Fibroblast of skin of left biceps (primary cell): ENCODE results near the gene TST.
"Not testable (repeated sequence)": the region's sequence is repeated elsewhere in the genome, so short reads cannot be mapped to it uniquely, and the experiment has no call there.

ENCODE experiments used
- DNase-seq, 2 experiments: peaks; one replicate each; pipeline ENCODE4 v3.0.0-alpha.2; 2013; ENCODE audit warnings: low read depth in 2 of 2

The TST gene

GRCh38 chr22:37014415-37014806, 4.8 kb downstream of the TST start:
- no peak for DNase-seq

GRCh38 chr22:37012956-37013355, 6.3 kb downstream of the TST start:
- DNase-seq = no peak

DNA sequence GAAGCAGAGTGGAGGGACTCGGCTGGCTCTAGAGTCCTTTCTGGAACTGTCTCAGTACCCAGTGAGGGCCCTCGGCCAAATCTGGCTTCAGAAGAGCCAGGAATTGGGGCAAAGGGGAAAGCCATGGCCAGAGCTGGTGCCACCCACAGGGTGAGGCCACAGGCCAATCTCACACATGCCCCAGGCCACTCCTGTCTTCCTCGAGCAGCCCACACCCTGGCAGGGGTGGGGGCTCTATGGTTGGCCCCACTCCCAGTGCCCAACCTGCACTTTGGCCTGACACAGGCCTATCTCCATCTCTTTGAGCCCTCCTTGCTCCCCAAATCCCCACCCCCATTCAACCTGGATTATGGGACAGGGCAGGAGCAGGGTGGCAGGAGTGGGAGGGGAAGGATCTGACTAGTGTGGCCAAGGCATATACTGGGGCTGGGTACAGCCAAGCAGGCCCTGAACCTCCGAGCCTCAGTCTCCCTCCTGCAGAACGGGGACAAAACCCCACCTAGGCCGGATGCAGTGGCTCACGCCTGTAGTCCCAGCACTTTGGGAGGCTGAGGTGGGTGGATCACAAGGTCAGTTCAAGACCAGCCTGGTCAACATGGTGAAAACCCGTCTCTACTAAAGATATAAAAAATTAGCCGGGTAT, 6.9 kb downstream of the TST start:
- no peak for DNase-seq

DNA sequence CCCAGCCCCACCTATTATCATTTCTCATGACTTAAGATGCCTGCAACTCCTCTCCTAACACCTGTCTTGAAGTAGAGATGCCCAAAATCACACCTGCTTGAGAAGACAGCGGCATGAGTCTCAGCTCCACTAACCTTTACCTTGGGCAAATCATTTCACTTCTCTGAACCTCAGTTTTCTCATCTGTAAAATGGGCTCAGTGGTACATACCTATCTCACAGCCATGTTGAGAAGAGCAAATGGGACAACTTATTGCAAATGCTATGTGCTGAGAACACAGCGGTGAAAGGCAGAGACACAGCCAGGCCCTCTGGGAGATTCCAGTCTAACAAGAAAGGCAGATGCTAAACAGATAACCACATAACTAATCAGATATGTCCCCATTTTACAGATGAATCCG, 7.8 kb downstream of the TST start:
- DNase-seq = no peak

GRCh38 chr22:37010976-37011375, 8.3 kb downstream of the TST start:
- DNase-seq = no peak

DNA sequence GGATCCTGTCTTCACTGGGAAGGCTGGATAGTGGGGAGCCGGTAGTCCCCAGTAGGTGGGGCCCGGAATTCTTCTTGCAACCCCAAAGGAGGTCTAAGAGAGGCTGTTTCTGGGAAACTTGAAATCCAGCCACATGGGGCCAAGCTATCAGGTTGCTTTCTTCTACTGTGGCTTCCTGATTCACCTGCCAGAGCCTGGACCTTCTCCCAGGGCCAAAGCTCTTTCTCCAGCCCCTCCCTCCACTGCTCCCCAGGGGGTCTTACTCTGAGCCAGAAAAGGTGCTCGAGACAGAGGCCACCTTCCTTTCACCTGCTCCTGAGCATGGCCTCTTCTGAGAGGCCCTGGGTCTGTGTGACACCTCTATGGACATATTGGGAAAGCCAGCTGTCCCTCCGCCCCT, 9.1 kb downstream of the TST start:
- DNase-seq = no peak

DNA sequence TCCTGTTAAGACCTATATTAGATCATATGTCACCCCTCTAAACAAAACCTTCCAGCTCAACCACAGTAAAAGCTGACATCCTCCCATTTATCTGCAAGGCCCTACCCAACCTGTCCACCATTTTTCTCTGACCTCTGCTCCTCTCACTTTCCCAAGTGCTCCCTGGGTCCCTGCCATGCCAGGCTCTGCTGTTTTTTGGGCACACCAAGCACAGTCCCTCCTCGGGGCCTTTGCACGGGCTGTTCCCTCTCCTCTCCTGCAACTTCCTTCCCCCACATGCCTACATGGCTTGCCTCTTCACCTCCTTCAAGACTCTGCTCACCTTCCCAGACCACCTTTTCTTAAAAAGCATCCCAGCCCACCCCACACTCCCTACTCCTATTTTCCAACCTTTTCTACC, 9.8 kb downstream of the TST start:
- DNase-seq = no peak

DNA sequence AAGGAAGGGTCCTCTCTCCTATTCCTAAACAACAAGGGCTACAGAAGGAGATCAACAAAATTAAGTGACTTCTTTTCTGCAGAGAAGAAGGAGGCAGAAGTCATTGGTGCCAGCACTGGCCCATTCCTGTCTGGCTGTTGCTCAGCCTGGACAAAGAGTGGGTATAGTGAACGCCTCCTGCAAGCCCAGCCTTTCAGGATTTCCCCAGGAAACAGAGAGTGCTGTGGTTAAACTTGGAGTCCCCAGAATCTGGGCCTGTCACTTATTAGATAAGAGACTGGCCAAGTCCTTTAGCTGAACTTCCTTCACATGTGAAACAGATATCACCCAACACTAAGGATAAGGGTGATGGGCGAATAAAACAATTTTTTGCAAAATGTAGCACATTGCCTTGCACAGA, 10.9 kb downstream of the TST start:
- DNase-seq = no peak

DNA sequence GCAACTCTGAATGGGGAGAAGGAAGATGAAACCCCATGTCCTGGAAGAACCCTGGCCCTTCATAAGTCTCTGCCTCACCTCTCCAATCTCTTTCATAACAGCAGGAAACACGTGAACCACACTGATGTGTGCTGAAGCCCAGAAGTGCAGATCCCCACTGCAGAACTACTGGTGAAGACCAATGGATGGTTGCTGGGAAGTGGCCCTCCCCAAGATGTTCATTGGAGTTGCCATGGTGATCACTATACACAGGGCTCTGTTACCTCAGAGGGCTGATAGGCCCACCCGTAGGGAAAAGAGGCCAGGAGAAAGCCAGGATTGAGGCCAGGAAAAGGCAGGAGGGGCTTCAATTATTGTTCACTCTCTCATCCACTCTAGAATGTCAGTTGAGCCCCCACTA, 11.6 kb downstream of the TST start:
- no peak for DNase-seq

DNA sequence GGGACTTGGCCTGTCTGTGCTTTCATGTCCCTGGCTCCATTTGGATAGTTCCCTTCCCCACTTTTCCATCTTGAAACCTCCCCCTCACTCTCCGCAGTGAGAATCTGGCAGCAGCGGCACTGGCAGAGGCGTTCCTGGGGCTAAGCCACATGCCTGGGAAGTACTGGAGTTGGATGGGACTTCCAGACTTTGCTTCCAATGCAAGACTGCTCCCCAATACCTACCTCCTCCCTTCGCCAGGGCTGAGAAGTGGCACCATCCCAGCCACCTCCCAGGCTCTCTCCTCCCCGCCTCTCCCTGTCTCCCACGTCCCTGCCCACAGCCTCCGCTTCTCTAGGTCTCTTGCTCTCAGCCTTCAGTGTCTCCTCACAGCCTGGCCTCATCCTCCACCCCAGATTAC, 16.6 kb downstream of the TST start:
- no peak for DNase-seq

GRCh38 chr22:37001826-37002225, 17.4 kb downstream of the TST start:
- DNase-seq = no peak

DNA sequence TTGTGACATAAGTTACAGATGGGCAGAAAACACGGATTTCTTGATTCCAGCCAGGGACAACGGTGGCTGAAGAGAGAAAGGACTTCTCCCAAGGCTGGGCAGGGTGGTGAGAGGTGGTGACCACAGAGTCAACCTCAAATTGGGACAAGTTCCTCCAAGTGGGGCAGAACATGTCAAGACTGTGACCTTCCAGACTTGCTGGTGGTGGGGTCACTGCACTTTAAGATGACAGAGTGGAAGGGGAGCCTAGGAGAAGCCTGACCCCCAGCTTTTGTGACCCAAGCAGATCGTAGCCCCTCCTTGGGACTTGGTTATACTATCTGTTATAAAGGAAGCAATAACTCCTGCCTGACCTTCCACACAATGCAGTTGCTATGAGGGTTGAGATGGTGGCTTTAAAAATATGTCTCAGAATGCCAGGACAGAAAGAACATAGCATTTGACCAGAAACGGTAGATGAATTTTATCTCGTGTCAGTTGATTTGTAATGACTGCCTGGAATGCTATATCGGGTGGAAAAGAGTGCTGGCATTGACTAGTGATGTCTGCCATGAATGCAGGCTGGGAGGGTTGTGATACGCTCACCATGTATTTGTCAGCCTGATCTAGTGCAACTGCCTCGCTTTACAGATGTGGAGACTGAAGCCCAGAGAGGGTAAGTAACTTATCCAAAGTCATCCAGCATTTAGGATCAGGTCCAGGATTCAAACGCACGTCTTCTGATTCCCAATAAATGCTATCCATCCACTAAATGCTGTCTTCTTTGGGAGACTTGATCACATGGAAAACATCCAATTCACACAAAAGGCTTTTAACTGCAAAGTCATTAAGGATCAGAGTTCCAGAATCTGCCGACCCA, 18.3 kb downstream of the TST start:
- DNase-seq = no peak

GRCh38 chr22:36999463-36999862, 19.8 kb downstream of the TST start:
- no peak for DNase-seq

DNA sequence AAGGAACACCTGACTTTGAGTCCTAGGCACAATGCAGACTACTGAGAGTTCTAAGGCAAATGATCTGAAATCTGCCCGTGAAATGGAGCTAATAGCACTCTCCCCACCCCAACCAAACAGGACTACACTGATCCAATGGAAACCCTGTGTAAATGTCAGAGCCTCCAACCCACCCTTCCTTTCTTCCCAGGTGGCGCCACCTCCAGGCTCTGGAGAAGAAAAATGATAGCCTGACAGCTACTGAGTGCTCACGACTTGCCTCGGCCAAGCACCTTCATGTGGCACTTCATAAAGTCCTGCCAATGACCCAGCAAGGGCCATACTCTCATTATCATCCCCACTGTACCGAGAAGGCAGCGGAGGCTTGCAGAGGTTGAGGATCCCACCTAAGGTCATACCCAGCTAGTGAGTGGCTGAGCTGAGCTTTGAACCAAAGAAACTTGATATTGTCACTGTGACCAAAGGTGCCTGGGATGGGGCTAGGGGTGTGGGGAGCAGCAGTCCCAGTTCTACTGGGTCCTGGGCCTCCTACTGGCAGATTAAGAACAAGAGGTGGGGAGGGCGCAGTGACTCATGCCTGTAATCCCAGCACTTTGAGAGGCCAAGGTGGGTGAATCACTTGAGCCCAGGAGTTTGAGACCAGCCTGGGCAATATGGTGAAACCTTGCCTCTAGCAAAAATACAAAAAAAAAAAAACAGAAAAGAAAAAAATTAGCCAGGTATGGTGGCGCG, 20.5 kb downstream of the TST start:
- no peak for DNase-seq

- DNase-seq = no peak
Measured at GRCh38 chr22:36997746-36998145, 21.5 kb downstream of the TST start.

DNA sequence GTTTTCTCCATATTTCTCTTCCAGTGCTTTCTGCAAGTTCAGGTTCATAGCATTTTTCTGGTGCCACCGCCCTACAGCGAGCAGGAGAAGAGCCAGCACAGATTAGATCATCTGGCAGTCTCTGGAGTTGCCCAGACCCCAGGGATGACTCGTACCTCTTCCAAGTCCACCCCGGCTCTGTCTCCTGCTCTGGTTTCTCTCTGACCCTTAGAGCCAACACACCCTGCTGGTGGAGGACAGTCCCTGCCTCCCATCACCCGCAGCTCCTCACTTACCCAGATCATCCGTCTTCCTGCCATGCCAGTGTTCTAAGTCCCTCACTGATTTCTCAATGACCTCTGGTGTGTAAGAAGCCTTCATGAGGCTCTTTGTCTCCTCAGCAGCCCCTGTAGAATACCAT, 28.0 kb downstream of the TST start:
- no peak for DNase-seq

DNA sequence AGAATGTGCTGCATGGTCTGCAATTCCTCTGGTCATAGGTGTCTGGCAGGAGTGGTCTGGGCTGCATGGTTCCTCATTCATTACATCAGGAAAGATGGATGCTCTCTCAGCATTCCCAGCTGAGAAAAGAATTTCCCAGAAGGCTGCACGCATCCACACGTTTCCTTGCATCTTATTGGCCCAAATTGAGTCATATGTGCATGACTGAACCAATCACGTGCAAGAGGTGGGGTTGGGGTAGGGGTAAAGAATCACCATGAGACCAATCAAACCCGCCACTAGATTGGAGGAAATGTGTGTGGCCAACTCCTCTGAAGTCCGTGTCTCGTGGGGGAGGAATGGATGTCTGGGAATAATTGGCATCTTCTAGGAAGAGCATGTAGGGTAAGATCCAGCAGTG, 28.8 kb downstream of the TST start:
- DNase-seq = no peak

GRCh38 chr22:36989012-36989411, 30.2 kb downstream of the TST start:
- DNase-seq = not testable (repeated sequence)

DNA sequence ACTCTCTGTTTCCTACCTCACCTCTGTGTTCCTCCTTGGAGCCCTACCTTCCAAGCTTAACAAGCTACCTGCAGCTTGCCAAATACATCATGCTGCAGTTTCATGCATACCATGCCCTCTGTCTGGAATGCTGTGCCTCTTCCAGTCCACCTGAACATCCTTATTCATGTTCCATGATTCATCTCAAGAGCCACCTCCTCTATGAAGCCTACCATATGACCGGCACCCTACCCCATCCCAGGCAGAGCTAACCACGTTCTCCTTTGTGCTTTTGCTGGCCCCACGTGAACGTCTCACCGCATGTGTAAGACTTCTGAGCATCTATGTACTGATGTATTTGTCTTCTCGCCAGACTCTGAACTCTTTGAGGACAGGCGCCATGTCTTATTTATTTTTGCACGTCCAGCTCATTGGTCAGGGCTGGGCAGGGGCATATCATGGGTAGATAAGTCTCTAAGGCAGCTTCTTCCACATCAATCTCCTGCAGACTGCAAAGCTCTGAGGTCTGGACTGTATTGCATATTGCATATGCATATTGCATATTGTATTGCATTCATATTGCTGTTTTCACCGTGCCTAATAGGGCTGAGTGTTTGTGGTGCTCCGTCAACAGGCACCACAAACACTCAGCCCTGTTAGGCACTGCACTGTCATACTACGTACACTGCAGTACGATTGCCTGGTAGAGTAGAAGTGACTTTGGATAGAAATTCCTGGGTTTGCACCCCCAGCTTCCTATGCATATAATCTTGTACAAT, 31.0 kb downstream of the TST start:
- no peak for DNase-seq

DNA sequence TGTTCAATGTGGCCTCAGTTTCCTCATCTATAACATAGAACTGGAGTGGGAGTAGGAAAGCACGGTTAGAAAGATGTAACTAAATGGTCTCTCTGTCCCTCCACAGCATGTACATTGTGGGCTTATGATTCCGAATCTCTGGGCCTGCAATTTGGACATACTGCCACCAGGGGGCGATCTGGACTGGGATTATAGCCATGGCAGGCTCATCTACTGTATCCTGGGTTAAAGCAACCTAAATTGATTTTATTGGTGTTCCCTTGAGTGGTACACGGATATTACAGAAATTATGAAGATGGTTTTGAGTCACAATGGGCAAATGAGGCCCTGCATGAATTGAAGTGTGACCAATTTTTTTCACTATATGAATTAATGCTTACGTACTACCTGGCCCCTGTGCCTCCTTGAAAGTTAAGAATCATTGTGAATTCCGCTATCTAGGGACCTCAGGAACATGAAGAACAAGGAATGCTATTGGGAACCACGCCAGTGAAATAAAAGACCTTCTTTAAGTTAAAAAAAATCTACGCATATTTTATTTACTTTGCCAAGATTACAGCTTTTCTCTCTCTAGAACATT, 32.9 kb downstream of the TST start:
- DNase-seq = no peak

- DNase-seq = no peak
Measured at GRCh38 chr22:36985211-36985889, 33.9 kb downstream of the TST start.
